Subcutaneous abdominal adipose tissue (tissue), 5 donors: Measurements from ENCODE around the gene ISG20.
"Not testable (repeated sequence)": the region's sequence is repeated elsewhere in the genome, so short reads cannot be mapped to it uniquely, and the experiment has no call there.

Experiments
- H3K27ac ChIP-seq: one replicate; pipeline ENCODE4 v1.7.0; 2013; ENCODE audit warnings: low read depth, mild to moderate bottlenecking, inconsistent platforms, low read length, moderate library complexity
- H3K27me3 ChIP-seq, 5 donors: one replicate each; pipeline ENCODE4 v1.7.0; 2013; ENCODE audit warnings: low read length in 5 of 5, inconsistent platforms in 1 of 5; ENCODE audit not compliant: control insufficient read depth in 5 of 5, insufficient read depth in 4 of 5
- H3K36me3 ChIP-seq, 5 donors: one replicate each; pipeline ENCODE4 v1.7.0; 2013; ENCODE audit warnings: low read length in 5 of 5; ENCODE audit not compliant: control insufficient read depth in 5 of 5, insufficient read depth in 5 of 5
- H3K4me1 ChIP-seq, 5 donors: one replicate each; pipeline ENCODE4 v1.7.0; 2013; ENCODE audit warnings: low read length in 5 of 5, mild to moderate bottlenecking in 3 of 5, moderate library complexity in 1 of 5; ENCODE audit not compliant: control insufficient read depth in 5 of 5, insufficient read depth in 5 of 5
- H3K4me3 ChIP-seq, 5 donors: one replicate each; pipeline ENCODE4 v1.7.0; 2013; ENCODE audit warnings: low read length in 5 of 5, low read depth in 1 of 5
- H3K9ac ChIP-seq, 5 donors: one replicate each; pipeline ENCODE4 v1.7.0; 2013; ENCODE audit warnings: low read length in 5 of 5, mild to moderate bottlenecking in 4 of 5, moderate library complexity in 3 of 5
- H3K9me3 ChIP-seq, 5 donors: one replicate each; pipeline ENCODE4 v1.7.0; 2013; ENCODE audit warnings: low read length in 5 of 5; ENCODE audit not compliant: control insufficient read depth in 5 of 5
- donor health status: healthy.
- donor health status: healthy.
- donor health status: healthy.
- donor health status: healthy.
- donor health status: healthy.

Gene ISG20

GRCh38 chr15:88624971-88625490, 13.8 kb upstream of the ISG20 start:
- Histone ChIP-seq H3K9ac (no peak overlapping the region), H3K27ac (no peak overlapping the region), H3K9me3 (no peaks in the 10 kb centered on the region), H3K4me1 (peaks cover 7 to 46% (median 30%) of the 10 kb centered on the region in 5 donors), H3K27me3 (no peaks in the 10 kb centered on the region), H3K4me3 (peak overlapping the region in 2 of 5 donors; percentile 8 to 48), H3K36me3 (peaks cover 0 to 38% (median 33%) of the 10 kb centered on the region in 5 donors)

GRCh38 chr15:88625943-88626741, 12.7 kb upstream of the ISG20 start:
- H3K36me3 ChIP-seq: peaks cover 0 to 46% (median 43%) of the 10 kb centered on the region in 5 donors

GRCh38 chr15:88627463-88627862, 11.4 kb upstream of the ISG20 start:
- no peaks in the 10 kb centered on the region for H3K9me3 ChIP-seq
- no peak overlapping the region for H3K9ac ChIP-seq
- H3K27me3 ChIP-seq: no peaks in the 10 kb centered on the region
- H3K27ac ChIP-seq: no peak overlapping the region
- peaks cover 0 to 55% (median 50%) of the 10 kb centered on the region in 5 donors for H3K36me3 ChIP-seq
- peaks cover 2 to 41% (median 12%) of the 10 kb centered on the region in 5 donors for H3K4me1 ChIP-seq
- H3K4me3 ChIP-seq: no peak overlapping the region

More at GRCh38 chr15:88625943-88626741, 12.7 kb upstream of the ISG20 start:
- no peak overlapping the region for H3K4me3 ChIP-seq
- H3K4me1 ChIP-seq: peaks cover 7 to 51% (median 24%) of the 10 kb centered on the region in 5 donors
- H3K9ac ChIP-seq: no peak overlapping the region
- no peaks in the 10 kb centered on the region for H3K27me3 ChIP-seq
- no peak overlapping the region for H3K27ac ChIP-seq
- no peaks in the 10 kb centered on the region for H3K9me3 ChIP-seq

GRCh38 chr15:88628018-88628654, 10.7 kb upstream of the ISG20 start:
- Histone ChIP-seq H3K4me3 (no peak overlapping the region), H3K9ac (no peak overlapping the region), H3K27me3 (no peaks in the 10 kb centered on the region), H3K9me3 (no peaks in the 10 kb centered on the region), H3K27ac (no peak overlapping the region), H3K36me3 (peaks cover 0 to 55% (median 50%) of the 10 kb centered on the region in 5 donors), H3K4me1 (peaks cover 0 to 34% (median 7%) of the 10 kb centered on the region in 5 donors)

DNA sequence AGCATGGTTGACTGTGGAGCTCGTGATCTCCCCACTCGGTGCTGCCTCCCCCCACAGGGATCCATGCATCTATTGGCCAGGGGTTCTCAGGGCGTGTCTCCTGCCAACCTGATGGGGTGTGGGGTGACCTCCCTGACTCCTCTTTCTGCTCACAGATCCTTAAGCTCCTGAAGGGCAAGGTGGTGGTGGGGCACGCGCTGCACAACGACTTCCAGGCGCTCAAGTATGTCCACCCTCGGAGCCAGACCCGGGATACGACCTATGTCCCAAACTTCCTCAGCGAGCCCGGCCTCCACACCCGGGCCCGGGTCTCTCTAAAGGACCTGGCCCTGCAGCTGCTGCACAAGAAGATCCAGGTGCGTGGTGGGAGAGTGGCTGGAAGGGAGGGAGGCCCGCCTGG, 9.7 kb upstream of the ISG20 start:
- H3K27me3 ChIP-seq: no peaks in the 10 kb centered on the region
- H3K4me3 ChIP-seq: no peak overlapping the region
- H3K4me1 ChIP-seq: peaks cover 0 to 25% (median 5%) of the 10 kb centered on the region in 5 donors
- no peak overlapping the region for H3K9ac ChIP-seq
- no peaks in the 10 kb centered on the region for H3K9me3 ChIP-seq
- no peak overlapping the region for H3K27ac ChIP-seq
- H3K36me3 ChIP-seq: peaks cover 0 to 55% (median 46%) of the 10 kb centered on the region in 5 donors

- Histone ChIP-seq H3K27me3 (no peaks in the 10 kb centered on the region), H3K9me3 (no peaks in the 10 kb centered on the region), H3K27ac (peak overlapping the region; percentile 6), H3K4me3 (no peak overlapping the region), H3K9ac (peak overlapping the region in 1 of 5 donors; percentile 32), H3K36me3 (peaks cover 0 to 55% (median 46%) of the 10 kb centered on the region in 5 donors), H3K4me1 (peaks cover 0 to 17% (median 2%) of the 10 kb centered on the region in 5 donors)
Measured at GRCh38 chr15:88630141-88630721, 8.6 kb upstream of the ISG20 start.

GRCh38 chr15:88630798-88631463, 7.9 kb upstream of the ISG20 start:
- no peak overlapping the region for H3K4me3 ChIP-seq
- H3K9ac ChIP-seq: no peak overlapping the region
- H3K27me3 ChIP-seq: no peaks in the 10 kb centered on the region
- no peaks in the 10 kb centered on the region for H3K9me3 ChIP-seq
- peak overlapping the region; percentile 6 for H3K27ac ChIP-seq
- peaks cover 0 to 17% (median 2%) of the 10 kb centered on the region in 5 donors for H3K4me1 ChIP-seq
- peaks cover 0 to 56% (median 46%) of the 10 kb centered on the region in 5 donors for H3K36me3 ChIP-seq

DNA sequence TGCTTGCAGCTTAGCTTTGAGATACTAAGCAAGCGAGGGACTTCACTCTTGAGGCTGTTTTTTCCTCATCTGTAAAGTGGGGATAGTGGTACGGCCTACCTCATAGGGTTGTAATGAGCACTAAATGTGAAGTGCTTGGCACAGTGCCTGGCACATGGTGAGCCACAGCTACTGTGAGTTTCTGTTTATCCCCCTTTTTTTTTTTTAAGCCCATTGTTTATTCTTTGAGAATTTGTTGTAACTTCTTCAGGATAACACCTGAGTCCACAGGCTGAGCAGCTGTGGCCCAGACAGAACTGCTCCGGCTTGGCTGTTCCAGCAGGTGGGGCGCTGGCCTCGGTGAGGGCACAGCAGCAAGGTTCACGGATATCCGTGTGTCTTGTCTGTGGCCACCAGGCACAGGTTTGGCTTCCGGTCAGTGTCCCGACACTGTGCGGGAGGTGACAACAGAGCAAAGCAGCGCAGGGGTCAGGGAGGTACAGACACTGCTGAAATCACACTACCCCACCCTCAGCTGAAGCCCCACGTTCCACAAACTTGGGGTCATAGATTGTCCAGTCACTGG, 7.3 kb upstream of the ISG20 start:
- H3K4me3 ChIP-seq: no peak overlapping the region
- no peaks in the 10 kb centered on the region for H3K9me3 ChIP-seq
- no peak overlapping the region for H3K27ac ChIP-seq
- H3K4me1 ChIP-seq: peaks cover 0 to 17% (median 2%) of the 10 kb centered on the region in 5 donors
- H3K27me3 ChIP-seq: no peaks in the 10 kb centered on the region
- peaks cover 0 to 53% (median 41%) of the 10 kb centered on the region in 5 donors for H3K36me3 ChIP-seq
- H3K9ac ChIP-seq: no peak overlapping the region

DNA sequence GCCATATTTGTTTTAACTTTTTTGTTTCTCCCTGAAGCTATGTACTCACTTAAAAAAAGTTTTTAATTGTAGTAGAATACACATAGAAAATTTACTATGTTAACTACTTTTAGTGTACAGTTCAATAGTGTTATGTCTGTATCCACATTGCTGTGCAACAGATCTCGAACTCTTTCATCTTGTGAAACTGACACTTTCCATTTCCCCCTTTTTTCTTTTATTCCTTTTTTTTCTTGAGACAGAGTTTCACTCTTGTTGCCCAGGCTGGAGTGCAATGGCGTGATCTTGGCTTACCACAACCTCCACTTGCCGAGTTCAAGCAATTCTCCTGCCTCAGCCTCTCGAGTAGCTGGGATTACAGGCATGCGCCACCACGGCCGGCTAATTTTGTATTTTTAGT, 6.0 kb upstream of the ISG20 start:
- not testable (repeated sequence) for H3K27ac ChIP-seq, H3K27me3 ChIP-seq, H3K9ac ChIP-seq, H3K9me3 ChIP-seq, H3K4me3 ChIP-seq
- Histone ChIP-seq H3K36me3 (peaks cover 0 to 43% (median 31%) of the 10 kb centered on the region in 5 donors), H3K4me1 (peaks cover 0 to 17% (median 2%) of the 10 kb centered on the region in 5 donors)
